B cell (primary cell): ENCODE data around the gene KLF1.

Experiments used
- EZH2 ChIP-seq: IDR thresholded peaks from 2 replicates; pipeline ENCODE4 v1.6.1; 2012; ENCODE audit warnings: borderline replicate concordance, low read depth, mild to moderate bottlenecking, moderate library complexity, low read length; ENCODE audit not compliant: insufficient read depth, poor library complexity, severe bottlenecking
- TF ChIP-seq, protein P1 (sequence below): fragments of 200-600 bp; IDR thresholded peaks from one replicate; pipeline ENCODE4 v1.8.0; 2022; ENCODE audit warnings: antibody characterized with exemption, mild to moderate bottlenecking

DNA sequence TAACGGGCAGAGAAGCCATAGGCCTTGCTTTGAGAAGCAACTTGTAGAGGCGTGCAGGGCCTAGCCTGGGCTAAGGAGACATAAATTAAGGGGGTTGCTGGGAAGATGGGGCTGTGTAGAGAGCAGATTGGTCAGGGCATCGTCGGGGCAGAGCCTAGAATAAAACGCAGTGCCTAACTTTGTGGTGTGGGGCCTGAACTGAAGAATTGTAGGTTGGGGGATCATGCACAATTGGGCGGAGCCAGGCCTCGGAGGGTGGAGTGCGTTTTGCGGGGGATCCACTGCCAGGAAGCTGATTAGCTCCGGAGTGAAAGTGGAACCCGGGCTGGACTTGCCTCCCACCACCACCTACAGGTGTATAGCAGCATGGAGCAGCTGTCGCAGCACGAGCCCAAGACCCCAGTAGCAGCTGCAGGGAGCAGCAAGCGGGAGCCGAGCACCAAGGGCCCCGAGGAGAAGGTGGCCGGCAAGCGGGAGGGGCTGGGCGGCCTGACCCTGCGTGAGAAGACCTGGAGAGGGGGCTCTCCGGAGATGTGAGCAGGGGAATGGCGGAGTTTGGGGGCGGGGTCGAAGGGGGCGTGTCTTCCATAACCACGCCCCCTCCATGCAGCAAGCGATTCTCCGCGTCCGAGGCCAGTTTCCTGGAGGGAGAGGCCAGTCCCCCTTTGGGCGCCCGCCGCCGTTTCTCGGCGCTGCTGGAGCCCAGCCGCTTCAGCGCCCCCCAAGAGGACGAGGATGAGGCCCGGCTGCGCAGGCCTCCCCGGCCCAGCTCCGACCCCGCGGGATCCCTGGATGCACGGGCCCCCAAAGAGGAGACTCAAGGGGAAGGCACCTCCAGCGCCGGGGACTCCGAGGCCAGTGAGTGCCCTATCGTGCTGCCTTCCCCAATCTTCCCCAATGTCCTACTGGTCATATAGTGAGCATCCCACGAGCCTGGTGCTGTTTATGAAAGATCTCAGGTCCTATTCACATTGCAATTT, 19.6 kb downstream of the KLF1 start:
- TF ChIP-seq, protein P1, sequence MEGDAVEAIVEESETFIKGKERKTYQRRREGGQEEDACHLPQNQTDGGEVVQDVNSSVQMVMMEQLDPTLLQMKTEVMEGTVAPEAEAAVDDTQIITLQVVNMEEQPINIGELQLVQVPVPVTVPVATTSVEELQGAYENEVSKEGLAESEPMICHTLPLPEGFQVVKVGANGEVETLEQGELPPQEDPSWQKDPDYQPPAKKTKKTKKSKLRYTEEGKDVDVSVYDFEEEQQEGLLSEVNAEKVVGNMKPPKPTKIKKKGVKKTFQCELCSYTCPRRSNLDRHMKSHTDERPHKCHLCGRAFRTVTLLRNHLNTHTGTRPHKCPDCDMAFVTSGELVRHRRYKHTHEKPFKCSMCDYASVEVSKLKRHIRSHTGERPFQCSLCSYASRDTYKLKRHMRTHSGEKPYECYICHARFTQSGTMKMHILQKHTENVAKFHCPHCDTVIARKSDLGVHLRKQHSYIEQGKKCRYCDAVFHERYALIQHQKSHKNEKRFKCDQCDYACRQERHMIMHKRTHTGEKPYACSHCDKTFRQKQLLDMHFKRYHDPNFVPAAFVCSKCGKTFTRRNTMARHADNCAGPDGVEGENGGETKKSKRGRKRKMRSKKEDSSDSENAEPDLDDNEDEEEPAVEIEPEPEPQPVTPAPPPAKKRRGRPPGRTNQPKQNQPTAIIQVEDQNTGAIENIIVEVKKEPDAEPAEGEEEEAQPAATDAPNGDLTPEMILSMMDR = no peak
- TF ChIP-seq EZH2 = no peak
